NOMO-1 treated with dmso at 0.1 percent for 144 hours (cell line): Measurements from ENCODE around the gene KRTAP12-3.
"Not testable (repeated sequence)": the region's sequence is repeated elsewhere in the genome, so short reads cannot be mapped to it uniquely, and the experiment has no call there.

Experiments used
- DNase-seq: peaks from one replicate; lab custom pipeline; 2025; ENCODE audit not compliant: unreplicated experiment; lab: John Stamatoyannopoulos, UW

KRTAP12-3 gene

GRCh38 chr21:44650265-44650972 is 7.3 kb upstream of the KRTAP12-3 start:
- DNase-seq, result no peak

- no peak for DNase-seq
These were observed 6.6 kb upstream of the KRTAP12-3 start for GRCh38 chr21:44650973-44651675.

GRCh38 chr21:44653123-44653522 is 4.6 kb upstream of the KRTAP12-3 start:
- no peak for DNase-seq

GRCh38 chr21:44653656-44654575 is 3.8 kb upstream of the KRTAP12-3 start:
- no peak for DNase-seq

GRCh38 chr21:44654576-44655175 is 3.1 kb upstream of the KRTAP12-3 start, which contains the start of gene KRTAP12-4:
KRTAP12-4 (minus strand) TSS chr21:44654659; CDS start chr21:44654614, 45 bp downstream.
- no peak for DNase-seq

GRCh38 chr21:44656868-44657267 is 864 bp upstream of the KRTAP12-3 start:
- DNase-seq, result no peak

- no peak for DNase-seq
These were observed 794 bp downstream of the KRTAP12-3 start for GRCh38 chr21:44658541-44658910.

- no peak for DNase-seq
These were observed 1.3 kb downstream of the KRTAP12-3 start for GRCh38 chr21:44658913-44659595.

- DNase-seq, result not testable (repeated sequence)
These were observed 3.8 kb downstream of the KRTAP12-3 start for GRCh38 chr21:44661567-44661966.

- DNase-seq, result no peak
These were observed 7.0 kb downstream of the KRTAP12-3 start for GRCh38 chr21:44664691-44665090.

GRCh38 chr21:44666401-44667320 is 8.9 kb downstream of the KRTAP12-3 start, which contains the start of gene KRTAP12-2:
KRTAP12-2 (minus strand) TSS chr21:44666927; CDS start chr21:44666886, 41 bp downstream.
- no peak for DNase-seq

GRCh38 chr21:44667612-44668011 is 9.9 kb downstream of the KRTAP12-3 start:
- DNase-seq, result no peak

- no peak for DNase-seq
These were observed 13.1 kb downstream of the KRTAP12-3 start for GRCh38 chr21:44670642-44671432.

- no peak for DNase-seq
These were observed 14.2 kb downstream of the KRTAP12-3 start for GRCh38 chr21:44671911-44672310.

GRCh38 chr21:44677881-44678280 is 20.1 kb downstream of the KRTAP12-3 start:
- DNase-seq, result no peak

GRCh38 chr21:44681152-44681551 is 23.4 kb downstream of the KRTAP12-3 start:
- DNase-seq, result no peak

- no peak for DNase-seq
These were observed 24.3 kb downstream of the KRTAP12-3 start, which contains the start of gene KRTAP12-1 for GRCh38 chr21:44681861-44682579. KRTAP12-1 (minus strand) TSS chr21:44682163; CDS start chr21:44682123, 40 bp downstream.
